H1 (cell line): ENCODE results near the gene PPP1R1B. TPM values are rescaled to one million over a fixed set of nuclear protein-coding genes. Genes with fewer than 3 reads are reported as not detected.

Experiments used
- polyA plus RNA-seq, 7 experiments: library from polyadenylated mRNA; depleted of rRNA in 3 of 7; stranded (reverse) in 5 of 7; unstranded in 2 of 7; fragments of >200 nt in 5 of 7; fragments of 200-250 nt in 2 of 7; gene quantifications; 1 replicate in 5 of 7; 2 replicates in 1 of 7; 4 replicates in 1 of 7; pipeline versions ENCODE4 v1.2.1 to v1.2.3, GENCODE V29; 2011 to 2013; ENCODE audit warnings: missing spikeins in 2 of 7, mixed read lengths in 2 of 7
- total RNA-seq: library from RNA; stranded (reverse); fragmentation: NEBNext Ultra II Directional; extraction: Animal tissue kit (Norgen Biotek cat#: 25700); gene quantifications from 2 replicates; pipeline ENCODE4 v1.2.1, GENCODE V29; 2021
- TF ChIP-seq, protein P1 (sequence below), 3 experiments: IDR thresholded peaks; 1 replicate in 2 of 3; 2 replicates in 1 of 3; pipeline versions ENCODE4 v1.5.1 to v1.6.1; 2011; ENCODE audit warnings: low read length in 3 of 3, mild to moderate bottlenecking in 3 of 3, inconsistent platforms in 2 of 3, low read depth in 1 of 3, moderate library complexity in 1 of 3; ENCODE audit not compliant: insufficient read depth in 1 of 3; ENCODE audit errors: control extremely low read depth in 1 of 3

The PPP1R1B gene
- total and polyA plus RNA-seq, 2 of the 8 experiments (the other 6 are each of a cell fraction or from before 2014, with no cell fraction given) = 10.7 to 22.3 TPM

DNA sequence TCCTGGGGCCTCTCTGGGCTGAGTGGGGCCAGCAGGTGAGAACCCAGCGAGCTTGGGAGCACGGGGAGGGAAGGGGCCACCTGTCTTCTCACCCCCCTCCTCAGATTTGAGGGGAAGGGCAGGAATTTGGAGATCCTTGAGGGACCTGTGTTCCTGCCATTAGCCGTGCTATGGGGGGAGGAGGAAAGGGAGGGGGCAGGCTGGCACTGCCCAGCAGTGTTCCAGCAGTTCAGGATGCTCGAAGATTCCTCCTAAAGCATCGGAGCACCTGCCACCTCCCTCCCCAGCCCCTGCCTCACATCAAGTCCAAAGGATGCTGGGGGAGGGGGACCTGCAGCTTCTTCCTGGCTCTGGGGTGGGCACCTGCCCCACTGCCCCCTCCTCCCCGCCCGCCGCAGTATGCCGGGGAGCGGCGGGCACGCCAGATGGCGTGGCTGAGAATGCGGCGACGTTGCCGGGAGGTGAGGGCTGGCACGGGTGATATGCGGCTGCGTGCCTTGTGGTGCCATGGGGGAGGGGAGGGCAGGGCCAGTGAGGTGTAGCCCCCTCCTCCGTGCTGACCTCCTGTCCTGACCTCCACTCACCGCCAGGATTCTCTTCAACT, 14.4 kb upstream of the PPP1R1B start (continued):
- TF ChIP-seq, protein P1, sequence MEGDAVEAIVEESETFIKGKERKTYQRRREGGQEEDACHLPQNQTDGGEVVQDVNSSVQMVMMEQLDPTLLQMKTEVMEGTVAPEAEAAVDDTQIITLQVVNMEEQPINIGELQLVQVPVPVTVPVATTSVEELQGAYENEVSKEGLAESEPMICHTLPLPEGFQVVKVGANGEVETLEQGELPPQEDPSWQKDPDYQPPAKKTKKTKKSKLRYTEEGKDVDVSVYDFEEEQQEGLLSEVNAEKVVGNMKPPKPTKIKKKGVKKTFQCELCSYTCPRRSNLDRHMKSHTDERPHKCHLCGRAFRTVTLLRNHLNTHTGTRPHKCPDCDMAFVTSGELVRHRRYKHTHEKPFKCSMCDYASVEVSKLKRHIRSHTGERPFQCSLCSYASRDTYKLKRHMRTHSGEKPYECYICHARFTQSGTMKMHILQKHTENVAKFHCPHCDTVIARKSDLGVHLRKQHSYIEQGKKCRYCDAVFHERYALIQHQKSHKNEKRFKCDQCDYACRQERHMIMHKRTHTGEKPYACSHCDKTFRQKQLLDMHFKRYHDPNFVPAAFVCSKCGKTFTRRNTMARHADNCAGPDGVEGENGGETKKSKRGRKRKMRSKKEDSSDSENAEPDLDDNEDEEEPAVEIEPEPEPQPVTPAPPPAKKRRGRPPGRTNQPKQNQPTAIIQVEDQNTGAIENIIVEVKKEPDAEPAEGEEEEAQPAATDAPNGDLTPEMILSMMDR (IDR thresholded peaks at IDR 0.05; ENCODE audit: control extremely low read depth in 1 of 3, insufficient read depth in 1 of 3, low read depth in 1 of 3, low read length in 3 of 3) = no peak
